DMS53 treated with DMSO at 0.1 percent for 48 hours (cell line): Measurements from ENCODE around the gene CUL2.
A peak's percentile ranks its signal among the peaks of the same experiment; 100 is the strongest.
"Not testable (repeated sequence)": the region's sequence is repeated elsewhere in the genome, so short reads cannot be mapped to it uniquely, and the experiment has no call there.

Experiments used
- DNase-seq: peaks from one replicate; lab custom pipeline; 2025; ENCODE audit not compliant: unreplicated experiment; lab: John Stamatoyannopoulos, UW

Gene CUL2

GRCh38 chr10:35020481-35020880, 69.7 kb downstream of the CUL2 start:
- no peak for DNase-seq

DNA sequence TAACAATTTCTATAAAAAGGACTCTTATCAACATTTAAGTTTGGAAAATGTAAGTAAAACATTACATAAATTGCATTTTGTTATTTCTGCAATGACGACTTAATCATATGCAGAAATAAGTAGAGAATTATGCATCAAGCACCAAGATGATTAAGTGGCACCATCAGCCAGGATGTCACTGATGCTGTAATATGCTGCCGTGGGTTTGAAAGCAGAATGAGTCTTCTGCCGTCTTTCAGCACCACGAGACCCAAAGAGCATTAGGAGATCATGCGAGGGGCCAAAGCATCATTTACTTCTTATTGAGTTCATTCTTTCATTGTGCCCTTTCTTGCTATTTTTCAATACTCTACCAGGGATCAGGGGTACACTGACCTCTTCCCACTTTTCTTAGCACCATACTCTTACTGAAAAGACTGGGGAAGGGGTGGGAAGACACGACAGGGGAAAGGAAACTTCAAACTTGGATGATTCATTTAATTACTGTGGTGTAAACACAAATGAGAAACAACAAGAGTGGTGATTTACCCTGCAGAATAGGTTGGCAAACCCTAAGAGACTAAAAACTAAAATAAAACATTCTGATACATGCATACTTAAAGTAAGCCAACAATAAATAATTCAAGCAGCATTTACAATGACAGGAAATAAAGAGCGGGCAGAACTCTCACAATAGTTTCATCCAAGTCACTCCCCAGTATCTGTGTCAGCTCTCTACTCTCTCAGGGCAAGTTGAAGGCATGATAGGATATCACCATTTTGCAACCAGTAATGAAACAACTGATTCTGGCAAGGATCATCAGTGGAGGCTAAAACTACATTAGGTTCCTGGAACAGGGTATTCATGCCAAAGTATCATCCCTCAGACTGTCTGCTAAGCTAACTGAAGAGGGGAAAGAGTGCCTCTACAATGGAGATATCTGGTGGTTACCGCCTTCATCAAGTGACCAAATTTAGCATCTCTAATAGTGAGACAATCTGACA, 70.8 kb downstream of the CUL2 start:
- no peak for DNase-seq

DNA sequence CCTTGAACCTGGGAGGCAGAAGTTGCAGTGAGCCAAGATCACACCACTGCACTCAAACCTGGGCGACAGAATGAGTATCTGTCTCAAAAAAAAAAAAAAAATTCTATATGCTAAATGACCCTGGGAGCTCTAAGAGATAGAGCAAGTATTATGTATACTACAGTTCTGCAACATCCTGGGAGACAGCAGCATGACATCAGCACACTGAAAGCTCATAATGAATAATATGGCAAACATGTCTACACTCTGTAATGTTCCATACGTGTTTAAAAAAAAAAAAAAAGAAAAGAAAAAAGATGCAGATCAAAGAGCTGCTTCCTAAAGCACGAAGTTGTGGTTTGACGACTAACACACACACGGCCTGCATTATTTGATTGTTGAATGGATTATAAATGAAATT, 72.5 kb downstream of the CUL2 start:
- no peak for DNase-seq

- no peak for DNase-seq
These were observed 74.2 kb downstream of the CUL2 start for GRCh38 chr10:35015843-35016408.

DNA sequence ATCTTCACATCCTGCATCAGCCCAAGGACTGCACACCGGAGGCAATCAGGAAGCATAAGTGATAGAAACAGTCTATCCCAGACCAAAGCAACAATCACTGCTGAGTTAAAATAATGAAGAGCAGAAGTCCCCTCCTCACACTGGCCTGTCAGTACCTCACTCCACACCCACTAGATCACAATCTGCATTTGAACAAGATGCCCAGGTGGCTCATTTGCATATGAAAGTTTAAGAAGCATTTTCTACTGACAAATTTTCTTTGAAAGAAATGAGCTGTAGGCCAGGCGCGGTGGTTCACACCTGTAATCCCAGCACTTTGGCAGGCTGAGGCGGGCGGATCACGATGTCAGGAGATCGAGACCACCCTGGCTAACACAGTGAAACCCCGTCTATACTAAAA, 77.4 kb downstream of the CUL2 start:
- DNase-seq, result no peak

DNA sequence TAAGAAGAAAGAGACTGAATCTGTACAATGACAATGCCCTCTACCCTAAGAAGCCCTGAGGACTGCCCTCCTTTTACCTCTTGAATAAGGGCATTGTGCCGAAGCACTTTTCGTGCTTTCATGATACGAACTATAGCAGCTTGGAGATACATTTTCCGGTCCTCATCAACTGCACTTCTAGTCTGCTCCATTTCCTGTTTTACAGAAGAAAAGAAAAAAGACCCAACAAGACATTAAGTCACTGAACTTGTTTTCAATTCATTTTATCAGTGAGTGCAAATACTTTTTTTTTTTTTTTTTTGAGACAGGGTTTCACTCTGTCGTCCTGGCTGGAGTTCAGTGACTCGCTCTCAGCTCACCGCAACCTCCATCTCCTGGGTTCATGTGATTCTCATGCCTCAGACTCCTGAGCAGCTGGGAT, 78.4 kb downstream of the CUL2 start:
- DNase-seq, result no peak

DNA sequence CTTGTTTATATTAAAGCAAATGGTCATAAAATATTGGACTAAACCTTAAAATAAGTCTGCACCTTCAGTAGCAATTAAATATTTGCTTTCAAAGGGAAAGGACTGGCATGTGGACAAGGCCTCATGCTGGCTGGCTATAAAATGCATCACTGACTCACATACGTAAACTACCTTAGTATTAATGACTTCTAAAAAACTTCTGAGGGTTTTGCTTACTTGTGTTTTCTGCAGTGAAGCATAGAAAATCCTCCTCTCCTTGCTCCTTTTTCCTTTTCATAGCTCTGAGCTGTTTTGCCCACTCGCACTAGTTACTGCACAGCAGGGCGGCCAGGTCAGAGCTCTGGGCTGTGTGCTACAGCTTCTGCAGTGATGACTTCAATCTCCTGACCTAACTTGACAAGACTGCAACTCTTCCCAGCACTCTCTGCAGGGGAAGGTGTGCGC, 82.3 kb downstream of the CUL2 start:
- DNase-seq, result no peak

DNA sequence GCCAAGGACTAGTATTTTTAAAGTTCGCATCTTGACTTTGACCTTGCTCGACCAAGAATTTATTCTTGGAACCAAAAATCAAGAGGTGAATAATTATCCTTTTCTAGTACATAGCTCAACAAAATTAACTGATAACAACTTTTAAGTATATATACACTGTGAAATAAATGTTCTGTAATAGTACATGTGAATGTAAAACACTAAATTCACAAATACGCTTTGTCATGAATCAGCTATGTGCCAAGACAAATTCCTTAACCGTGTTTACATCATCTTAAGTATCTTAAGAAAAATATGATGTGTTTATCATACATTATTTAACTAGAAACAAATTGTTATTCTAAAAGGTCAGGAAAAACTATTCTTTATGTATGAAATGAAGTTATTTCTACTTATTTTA, 83.3 kb downstream of the CUL2 start:
- DNase-seq, result no peak

GRCh38 chr10:35005868-35006267, 84.3 kb downstream of the CUL2 start:
- DNase-seq, result no peak

DNA sequence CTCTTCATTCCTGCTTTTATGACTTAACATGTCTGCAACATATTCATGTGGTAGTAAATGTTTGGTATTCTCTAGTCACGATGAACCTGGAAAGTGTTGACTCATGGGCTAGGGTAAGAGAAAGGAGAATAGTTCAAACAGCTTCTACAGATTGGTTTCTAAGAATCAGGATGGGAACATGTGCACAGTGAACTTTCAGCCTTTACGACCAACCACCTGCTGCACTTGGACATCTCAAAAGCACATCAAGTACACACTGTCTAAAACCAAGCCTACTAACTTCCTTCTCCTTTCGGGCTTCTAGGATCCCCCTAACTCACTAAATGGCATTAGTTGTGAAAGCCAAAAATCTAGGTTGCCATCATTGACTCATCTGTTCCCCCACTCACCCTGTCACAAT, 85.5 kb downstream of the CUL2 start:
- DNase-seq, result no peak

DNA sequence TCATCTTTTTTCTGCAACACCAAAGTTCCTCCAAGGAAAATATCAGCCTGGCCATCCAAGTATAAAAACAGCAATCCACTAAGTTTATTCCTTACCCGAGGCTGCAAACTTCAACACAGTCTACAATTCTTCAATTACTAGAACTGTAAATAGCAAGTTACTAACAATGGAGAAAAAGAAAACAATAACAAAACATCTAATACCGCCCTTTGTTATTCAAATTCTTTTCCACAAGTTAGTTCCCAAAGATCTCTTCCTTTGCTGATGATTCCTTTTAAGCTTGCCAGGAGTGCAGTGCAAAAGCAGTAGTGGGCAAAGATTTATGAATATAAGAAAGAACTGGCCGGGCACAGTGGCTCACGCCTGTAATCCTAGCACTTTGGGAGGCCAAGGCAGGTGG, 86.2 kb downstream of the CUL2 start:
- DNase-seq, result no peak

- DNase-seq, result no peak
These were observed 89.2 kb downstream of the CUL2 start for GRCh38 chr10:35000936-35001335.

DNA sequence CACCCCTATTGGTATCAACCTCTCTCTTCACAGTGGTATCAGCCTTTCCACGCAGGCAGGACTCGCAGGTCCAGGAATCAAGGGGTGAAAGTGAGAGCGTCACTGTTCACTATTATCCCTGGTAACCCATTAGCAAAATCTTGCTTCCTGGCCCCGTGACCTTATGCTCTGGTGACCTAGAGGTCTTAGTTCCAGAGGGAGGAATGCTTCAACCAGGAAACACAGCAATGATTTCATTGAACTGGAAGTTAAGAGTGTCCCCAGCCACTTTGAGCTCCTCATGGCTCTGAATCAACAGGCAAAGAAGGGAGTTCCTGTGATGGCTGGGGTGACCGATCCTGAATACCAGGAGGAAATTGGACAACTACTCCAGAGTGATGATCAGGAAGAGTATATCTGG, 90.6 kb downstream of the CUL2 start:
- DNase-seq, result no peak

- no peak for DNase-seq
These were observed 91.2 kb downstream of the CUL2 start for GRCh38 chr10:34998940-34999339.

GRCh38 chr10:34996843-34997242, 93.3 kb downstream of the CUL2 start:
- DNase-seq, result no peak

DNA sequence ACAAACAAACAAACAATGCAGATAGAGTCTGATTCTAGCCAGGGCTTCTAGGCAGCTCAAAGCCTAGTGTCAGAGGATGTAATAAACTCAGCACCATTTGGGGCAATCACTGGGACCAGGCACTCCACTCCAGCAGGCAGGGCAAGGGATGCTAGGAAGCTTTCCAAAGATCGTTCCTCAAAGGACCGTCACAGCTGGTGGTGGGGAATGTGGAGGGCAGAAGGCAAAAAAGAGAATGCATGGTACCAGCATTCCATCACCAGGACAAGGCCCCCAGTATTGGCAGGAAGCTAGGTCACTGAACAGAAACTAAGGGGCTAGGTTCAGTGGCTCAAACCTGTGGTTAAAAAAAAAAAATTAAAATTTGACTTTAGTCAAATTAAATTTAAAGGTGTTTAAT, 94.2 kb downstream of the CUL2 start:
- DNase-seq, result no peak

- DNase-seq, result peak; percentile 80
These were observed 95.5 kb downstream of the CUL2 start for GRCh38 chr10:34994565-34995142.

DNA sequence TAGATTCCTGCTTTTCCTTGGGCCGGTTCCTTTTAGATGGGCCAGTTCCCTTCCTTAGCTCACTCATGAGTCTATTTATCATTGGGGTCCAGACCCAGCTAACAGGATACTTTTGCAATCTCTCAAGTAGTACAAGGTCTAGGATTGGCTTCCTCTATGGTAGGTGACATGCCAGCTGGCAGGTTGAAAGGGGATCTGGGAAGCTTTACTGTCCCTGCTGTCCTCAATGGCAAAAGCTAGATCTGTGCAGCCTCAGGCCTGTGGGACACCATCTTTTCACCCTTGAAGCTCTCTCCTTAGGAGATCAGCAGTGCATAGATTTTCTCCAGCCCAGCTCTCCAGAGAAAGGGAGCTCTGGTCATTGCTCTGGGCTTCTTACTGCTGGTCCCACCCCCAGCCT, 96.4 kb downstream of the CUL2 start:
- no peak for DNase-seq

- not testable (repeated sequence) for DNase-seq
These were observed 99.0 kb downstream of the CUL2 start for GRCh38 chr10:34991117-34991516.

- no peak for DNase-seq
These were observed 101.6 kb downstream of the CUL2 start for GRCh38 chr10:34988397-34989067.

DNA sequence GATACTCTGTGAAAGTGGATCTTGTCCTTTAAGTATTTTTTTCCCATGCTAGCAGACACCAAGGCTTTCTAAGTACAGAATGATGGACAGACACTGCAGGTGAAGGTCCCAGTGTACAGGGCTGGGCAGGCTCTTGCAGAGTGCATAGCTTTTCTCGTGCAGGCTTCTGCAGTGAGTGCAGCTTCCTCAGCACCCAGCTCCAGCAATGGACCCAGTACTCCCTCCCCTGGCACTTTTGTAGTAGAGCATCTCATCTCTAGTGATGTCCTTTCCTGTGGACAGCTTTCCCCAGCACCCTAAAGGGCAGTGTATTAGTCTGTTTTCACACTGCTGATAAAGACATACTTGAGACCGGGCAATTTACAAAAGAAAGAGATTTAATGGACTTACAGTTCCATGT, 104.3 kb downstream of the CUL2 start:
- no peak for DNase-seq

GRCh38 chr10:34985146-34985545, 105.0 kb downstream of the CUL2 start:
- no peak for DNase-seq
